Neural progenitor cell (in vitro differentiated cells): ENCODE results near the gene RSPO3. TPM values are rescaled to one million over a fixed set of nuclear protein-coding genes. Genes with fewer than 3 reads are reported as not detected.

ENCODE experiments used
- DNase-seq: peaks from one replicate; pipeline ENCODE4 v3.0.0-alpha.2; 2016; ENCODE audit warnings: low spot score
- H2AFZ ChIP-seq: fragments of 200-600 bp; sonication (generic); replicated peaks from 2 replicates; pipeline ENCODE4 v1.6.1; 2016; ENCODE audit warnings: antibody characterized with exemption
- H3F3A ChIP-seq: fragments of 200-600 bp; sonication (generic); 2 replicates; pipeline ENCODE4 v1.6.1; 2016; ENCODE audit warnings: antibody characterized with exemption, low read depth
- H3K27ac ChIP-seq: fragments of 200-600 bp; sonication (generic); 2 replicates; pipeline ENCODE4 v1.5.1; 2016; ENCODE audit warnings: mild to moderate bottlenecking
- H3K27me3 ChIP-seq: fragments of 200-600 bp; sonication (generic); 2 replicates; pipeline ENCODE4 v1.6.1; 2016; ENCODE audit warnings: mild to moderate bottlenecking, moderate library complexity
- H3K36me3 ChIP-seq: fragments of 200-600 bp; sonication (generic); 2 replicates; pipeline ENCODE4 v1.5.1; 2016
- H3K4me1 ChIP-seq: fragments of 200-600 bp; sonication (generic); 2 replicates; pipeline ENCODE4 v1.6.1; 2016; ENCODE audit warnings: mixed run types
- H3K4me2 ChIP-seq: fragments of 200-600 bp; sonication (generic); 2 replicates; pipeline ENCODE4 v1.6.1; 2016
- H3K4me3 ChIP-seq: fragments of 200-600 bp; sonication (generic); 2 replicates; pipeline ENCODE4 v1.5.1; 2016
- H3K79me2 ChIP-seq: fragments of 200-600 bp; sonication (generic); 2 replicates; pipeline ENCODE4 v1.6.1; 2016; ENCODE audit warnings: low read depth
- H3K9ac ChIP-seq: fragments of 200-600 bp; sonication (generic); 2 replicates; pipeline ENCODE4 v1.6.1; 2016
- H3K9me3 ChIP-seq: fragments of 200-600 bp; sonication (generic); 2 replicates; pipeline ENCODE4 v1.5.1; 2016; ENCODE audit warnings: low read depth
- H4K20me1 ChIP-seq: fragments of 200-600 bp; sonication (generic); 2 replicates; pipeline ENCODE4 v1.6.1; 2016; ENCODE audit warnings: low read depth
- H3K27ac Mint-ChIP-seq: 3 replicates; pipeline ENCODE4 v1.8.0; 2021; ENCODE audit warnings: mixed read lengths
- H3K27me3 Mint-ChIP-seq: 2 replicates; pipeline ENCODE4 v1.8.0; 2022; ENCODE audit warnings: low read depth, mild to moderate bottlenecking, inconsistent platforms, moderate library complexity, mixed read lengths; ENCODE audit not compliant: insufficient read depth
- H3K36me3 Mint-ChIP-seq: 3 replicates; pipeline ENCODE4 v1.8.0; 2021; ENCODE audit warnings: mixed read lengths
- H3K4me1 Mint-ChIP-seq: 3 replicates; pipeline ENCODE4 v1.8.0; 2021; ENCODE audit warnings: mixed read lengths
- H3K4me3 Mint-ChIP-seq: 3 replicates; pipeline ENCODE4 v1.8.0; 2021; ENCODE audit warnings: mild to moderate bottlenecking, moderate library complexity, mixed read lengths
- H3K9me3 Mint-ChIP-seq: 3 replicates; pipeline ENCODE4 v1.8.0; 2020; ENCODE audit warnings: mixed read lengths
- EZH2 ChIP-seq: fragments of 200-600 bp; sonication (generic); IDR thresholded peaks from 2 replicates; pipeline ENCODE4 v1.6.1; 2017; ENCODE audit warnings: antibody characterized with exemption, mild to moderate bottlenecking, moderate library complexity
- EZH2phosphoT487 ChIP-seq: fragments of 200-600 bp; sonication (generic); IDR thresholded peaks from 2 replicates; pipeline ENCODE4 v1.6.1; 2017; ENCODE audit warnings: antibody characterized with exemption
- total RNA-seq: library from RNA; depleted of rRNA; stranded (reverse); fragments of >200 nt; gene quantifications from 2 replicates; pipeline ENCODE4 v1.2.3, GENCODE V29; 2015; ENCODE audit warnings: low replicate concordance
- TF ChIP-seq, protein P1 (sequence below): fragments of 200-600 bp; sonication (generic); IDR thresholded peaks from 2 replicates; pipeline ENCODE4 v1.5.1; 2017; ENCODE audit warnings: antibody characterized with exemption, mild to moderate bottlenecking

RSPO3 gene
- total RNA-seq, 1 donor from 2014 or later, result 2.4 TPM

DNA sequence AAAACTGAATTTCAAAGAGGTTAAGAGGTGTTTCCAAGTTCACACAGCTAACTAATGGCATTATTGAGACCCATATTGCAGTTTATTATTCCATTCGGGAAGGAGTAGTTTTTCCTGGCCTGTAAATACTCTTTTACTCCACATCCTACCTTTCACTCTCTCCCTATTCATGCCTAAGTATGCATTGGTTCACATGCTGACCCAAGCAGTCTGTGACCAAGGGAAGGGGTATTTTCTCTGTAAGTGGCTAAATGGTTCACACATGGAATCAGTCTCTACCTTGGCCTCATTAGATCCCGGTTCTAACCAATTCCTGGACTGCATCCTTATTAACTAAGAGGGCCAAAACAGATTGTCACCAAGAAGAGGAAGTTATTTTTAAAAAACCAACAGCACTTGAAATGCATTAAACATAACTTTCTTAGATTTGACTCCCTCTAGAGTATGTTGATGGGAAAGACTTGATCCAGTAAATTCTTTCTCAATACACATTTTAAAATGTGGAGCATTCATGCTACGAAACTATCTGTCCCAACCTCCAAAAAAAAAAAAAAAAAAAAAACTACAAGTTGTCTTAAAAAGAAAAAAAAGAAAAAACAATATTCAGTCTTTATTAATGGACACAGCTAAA lies 17.8 kb upstream of the RSPO3 start:
- H3K27ac ChIP-seq, result no peak overlapping the region
- H3K27ac Mint-ChIP-seq, result no peak overlapping the region
- no peaks in the 10 kb centered on the region for H3K79me2 ChIP-seq
- H3K4me1 ChIP-seq, result no peaks in the 10 kb centered on the region
- H3K4me2 ChIP-seq, result no peak overlapping the region
- no peaks in the 10 kb centered on the region for H3K27me3 ChIP-seq
- no peaks in the 10 kb centered on the region for H3K36me3 ChIP-seq
- H2AFZ ChIP-seq, result no peak overlapping the region
- no peaks in the 10 kb centered on the region for H3K9me3 Mint-ChIP-seq
- no peaks in the 10 kb centered on the region for H3K4me1 Mint-ChIP-seq
- TF ChIP-seq, protein P1, sequence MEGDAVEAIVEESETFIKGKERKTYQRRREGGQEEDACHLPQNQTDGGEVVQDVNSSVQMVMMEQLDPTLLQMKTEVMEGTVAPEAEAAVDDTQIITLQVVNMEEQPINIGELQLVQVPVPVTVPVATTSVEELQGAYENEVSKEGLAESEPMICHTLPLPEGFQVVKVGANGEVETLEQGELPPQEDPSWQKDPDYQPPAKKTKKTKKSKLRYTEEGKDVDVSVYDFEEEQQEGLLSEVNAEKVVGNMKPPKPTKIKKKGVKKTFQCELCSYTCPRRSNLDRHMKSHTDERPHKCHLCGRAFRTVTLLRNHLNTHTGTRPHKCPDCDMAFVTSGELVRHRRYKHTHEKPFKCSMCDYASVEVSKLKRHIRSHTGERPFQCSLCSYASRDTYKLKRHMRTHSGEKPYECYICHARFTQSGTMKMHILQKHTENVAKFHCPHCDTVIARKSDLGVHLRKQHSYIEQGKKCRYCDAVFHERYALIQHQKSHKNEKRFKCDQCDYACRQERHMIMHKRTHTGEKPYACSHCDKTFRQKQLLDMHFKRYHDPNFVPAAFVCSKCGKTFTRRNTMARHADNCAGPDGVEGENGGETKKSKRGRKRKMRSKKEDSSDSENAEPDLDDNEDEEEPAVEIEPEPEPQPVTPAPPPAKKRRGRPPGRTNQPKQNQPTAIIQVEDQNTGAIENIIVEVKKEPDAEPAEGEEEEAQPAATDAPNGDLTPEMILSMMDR, result peak; percentile 50
- no peak for TF ChIP-seq EZH2phosphoT487
- DNase-seq, result no peak
- no peak overlapping the region for H3K4me3 ChIP-seq
- no peaks in the 10 kb centered on the region for H3K9me3 ChIP-seq
- H3K36me3 Mint-ChIP-seq, result no peaks in the 10 kb centered on the region
- H4K20me1 ChIP-seq, result no peaks in the 10 kb centered on the region
- H3K4me3 Mint-ChIP-seq, result no peak overlapping the region
- no peaks in the 10 kb centered on the region for H3K27me3 Mint-ChIP-seq
- H3F3A ChIP-seq, result no peaks in the 10 kb centered on the region
- H3K9ac ChIP-seq, result no peak overlapping the region

- Histone ChIP-seq H4K20me1 (no peaks in the 10 kb centered on the region), H3K79me2 (no peaks in the 10 kb centered on the region), H3K9me3 (no peaks in the 10 kb centered on the region), H2AFZ (no peak overlapping the region), H3K27me3 (no peaks in the 10 kb centered on the region), H3K4me2 (no peak overlapping the region), H3K27ac (no peak overlapping the region), H3K36me3 (no peaks in the 10 kb centered on the region), H3K9ac (no peak overlapping the region), H3F3A (no peaks in the 10 kb centered on the region), H3K4me1 (no peaks in the 10 kb centered on the region), H3K4me3 (no peak overlapping the region)
- TF ChIP-seq EZH2phosphoT487 (no peak), EZH2 (no peak)
- TF ChIP-seq, protein P1, result no peak
- no peaks in the 10 kb centered on the region for H3K4me1 Mint-ChIP-seq
- no peak overlapping the region for H3K27ac Mint-ChIP-seq
- no peak overlapping the region for H3K4me3 Mint-ChIP-seq
- no peaks in the 10 kb centered on the region for H3K9me3 Mint-ChIP-seq
- no peaks in the 10 kb centered on the region for H3K27me3 Mint-ChIP-seq
- no peak for DNase-seq
- no peaks in the 10 kb centered on the region for H3K36me3 Mint-ChIP-seq
Measured at GRCh38 chr6:127102299-127102698, 16.2 kb upstream of the RSPO3 start.

- Histone ChIP-seq H4K20me1 (no peaks in the 10 kb centered on the region), H3F3A (no peaks in the 10 kb centered on the region), H3K9ac (no peak overlapping the region), H3K27me3 (no peaks in the 10 kb centered on the region), H2AFZ (no peak overlapping the region), H3K36me3 (no peaks in the 10 kb centered on the region), H3K4me3 (no peak overlapping the region), H3K9me3 (no peaks in the 10 kb centered on the region), H3K4me2 (no peak overlapping the region), H3K4me1 (no peaks in the 10 kb centered on the region), H3K79me2 (no peaks in the 10 kb centered on the region), H3K27ac (no peak overlapping the region)
- TF ChIP-seq, protein P1, result no peak
- Mint-ChIP-seq H3K4me1 (no peaks in the 10 kb centered on the region), H3K27me3 (no peaks in the 10 kb centered on the region), H3K9me3 (no peaks in the 10 kb centered on the region), H3K36me3 (no peaks in the 10 kb centered on the region), H3K27ac (no peak overlapping the region), H3K4me3 (no peak overlapping the region)
- DNase-seq, result no peak
Measured at GRCh38 chr6:127102859-127103258, 15.6 kb upstream of the RSPO3 start.
